ENCODE measurements around the gene PPP2CA. TPM values are rescaled to one million over a fixed set of nuclear protein-coding genes. Genes with fewer than 3 reads are reported as not detected.

The PPP2CA gene
- total and polyA plus RNA-seq, 10 of the 15 experiments (the other 5 are each of a cell fraction or from before 2014, with no cell fraction given), result 18.6 to 385 (median 134) TPM

DNA sequence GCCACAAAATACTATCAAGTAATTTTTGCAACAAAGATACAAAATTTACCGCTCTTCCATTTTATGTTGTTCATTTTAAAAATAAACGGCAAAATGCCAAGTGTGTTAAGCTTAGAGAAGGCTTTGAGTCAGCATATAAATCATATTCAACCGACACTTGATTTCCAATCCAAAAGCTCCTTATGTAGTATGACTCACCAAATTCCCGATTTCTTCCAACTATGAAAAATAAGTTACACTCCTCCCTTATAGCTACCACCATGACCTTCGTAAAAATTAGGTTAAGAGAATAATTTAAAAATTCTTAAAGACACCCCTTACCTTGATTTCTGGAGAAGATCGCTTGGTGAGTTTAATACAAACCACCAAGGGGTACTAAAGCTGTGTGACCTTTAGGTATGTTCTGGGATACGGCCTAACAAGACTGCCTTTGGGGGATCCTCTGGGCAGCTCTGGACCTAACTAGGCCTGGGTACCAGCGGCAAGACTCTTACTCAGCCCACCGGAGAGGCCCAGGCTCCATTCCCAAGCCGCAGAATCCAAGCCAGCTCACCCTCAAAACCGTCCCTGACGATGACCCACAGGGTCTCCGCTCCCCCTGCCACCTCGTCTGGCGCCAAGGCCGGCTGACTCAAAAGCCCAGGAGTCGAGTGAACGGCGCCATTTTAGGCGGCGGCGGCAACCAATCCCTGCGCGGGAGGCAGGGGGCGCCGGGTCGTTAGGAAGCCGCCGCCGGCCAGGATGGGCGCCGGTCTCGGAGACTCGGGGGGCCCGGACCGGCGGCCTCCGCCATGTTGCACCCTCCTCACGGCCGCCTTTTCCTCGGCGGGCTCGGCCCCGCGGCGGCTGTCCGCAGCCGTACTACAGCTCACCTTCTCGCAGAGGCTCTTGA, 739 bp downstream of the PPP2CA start (continued):
- TF ChIP-seq, protein P1, sequence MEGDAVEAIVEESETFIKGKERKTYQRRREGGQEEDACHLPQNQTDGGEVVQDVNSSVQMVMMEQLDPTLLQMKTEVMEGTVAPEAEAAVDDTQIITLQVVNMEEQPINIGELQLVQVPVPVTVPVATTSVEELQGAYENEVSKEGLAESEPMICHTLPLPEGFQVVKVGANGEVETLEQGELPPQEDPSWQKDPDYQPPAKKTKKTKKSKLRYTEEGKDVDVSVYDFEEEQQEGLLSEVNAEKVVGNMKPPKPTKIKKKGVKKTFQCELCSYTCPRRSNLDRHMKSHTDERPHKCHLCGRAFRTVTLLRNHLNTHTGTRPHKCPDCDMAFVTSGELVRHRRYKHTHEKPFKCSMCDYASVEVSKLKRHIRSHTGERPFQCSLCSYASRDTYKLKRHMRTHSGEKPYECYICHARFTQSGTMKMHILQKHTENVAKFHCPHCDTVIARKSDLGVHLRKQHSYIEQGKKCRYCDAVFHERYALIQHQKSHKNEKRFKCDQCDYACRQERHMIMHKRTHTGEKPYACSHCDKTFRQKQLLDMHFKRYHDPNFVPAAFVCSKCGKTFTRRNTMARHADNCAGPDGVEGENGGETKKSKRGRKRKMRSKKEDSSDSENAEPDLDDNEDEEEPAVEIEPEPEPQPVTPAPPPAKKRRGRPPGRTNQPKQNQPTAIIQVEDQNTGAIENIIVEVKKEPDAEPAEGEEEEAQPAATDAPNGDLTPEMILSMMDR (IDR thresholded peaks at IDR 0.05 in 2 of 3, conservative IDR thresholded peaks at IDR 0.05 in 1 of 3; ENCODE audit: control insufficient read depth in 2 of 3, extremely low read depth in 1 of 3, insufficient read depth in 1 of 3, low read depth in 3 of 3, low read length in 3 of 3), result 0 out of 6 replicates have a peak, but pooled peaks of 1 of the 3 experiments have one; percentile 12
- TF ChIP-seq MEF2A (IDR thresholded peaks at IDR 0.05; ENCODE audit: insufficient read depth, low read depth, low read length), result no peak
- TF ChIP-seq NR2C1 (IDR thresholded peaks at IDR 0.05), result peak; percentile 26; the same call in 1 of the 2 replicates
- peak; percentile 69; the same call in 1 of the 2 replicates for TF ChIP-seq TAF1 (IDR thresholded peaks at IDR 0.05; ENCODE audit: borderline replicate concordance, low read depth, low read length)
- TF ChIP-seq YY1 (IDR thresholded peaks at IDR 0.05; ENCODE audit: low read depth, low read length), result peak; percentile 96
- TF ChIP-seq LARP7 (IDR thresholded peaks at IDR 0.05), result no peak
- 0 out of 2 replicates have a peak, but pooled peaks have one; percentile 16 for TF ChIP-seq RFX5 (IDR thresholded peaks at IDR 0.05; ENCODE audit: low read depth, low read length)
- TF ChIP-seq, protein P2, sequence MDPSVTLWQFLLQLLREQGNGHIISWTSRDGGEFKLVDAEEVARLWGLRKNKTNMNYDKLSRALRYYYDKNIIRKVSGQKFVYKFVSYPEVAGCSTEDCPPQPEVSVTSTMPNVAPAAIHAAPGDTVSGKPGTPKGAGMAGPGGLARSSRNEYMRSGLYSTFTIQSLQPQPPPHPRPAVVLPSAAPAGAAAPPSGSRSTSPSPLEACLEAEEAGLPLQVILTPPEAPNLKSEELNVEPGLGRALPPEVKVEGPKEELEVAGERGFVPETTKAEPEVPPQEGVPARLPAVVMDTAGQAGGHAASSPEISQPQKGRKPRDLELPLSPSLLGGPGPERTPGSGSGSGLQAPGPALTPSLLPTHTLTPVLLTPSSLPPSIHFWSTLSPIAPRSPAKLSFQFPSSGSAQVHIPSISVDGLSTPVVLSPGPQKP (IDR thresholded peaks at IDR 0.05; ENCODE audit: low read depth, low read length), result no peak
- no peak for TF ChIP-seq POLR2AphosphoS5 (IDR thresholded peaks at IDR 0.05; ENCODE audit: low read length)
- TF ChIP-seq CHD4 (IDR thresholded peaks at IDR 0.05), result no peak
- TF ChIP-seq POLR2A (IDR thresholded peaks at IDR 0.05; ENCODE audit: low read depth, low read length), result peak; percentile 71; the same call in 1 of the 2 replicates
- no peak for TF ChIP-seq SUZ12 (IDR thresholded peaks at IDR 0.05; ENCODE audit: unreplicated experiment)
- peak; percentile 9; the same call in 1 of the 2 replicates for TF ChIP-seq CREB1 (IDR thresholded peaks at IDR 0.05; ENCODE audit: low read depth)
- peak; percentile 41; the same call in 1 of the 2 replicates for TF ChIP-seq NFYB (IDR thresholded peaks at IDR 0.05; ENCODE audit: insufficient read depth, low read depth, low read length)
- TF ChIP-seq RUNX3 (IDR thresholded peaks at IDR 0.05; ENCODE audit: low read length), result peak; percentile 53
- peak; percentile 12 for TF ChIP-seq SP1 (IDR thresholded peaks at IDR 0.05; ENCODE audit: low read depth, low read length)
- no peak for TF ChIP-seq ATF7 (IDR thresholded peaks at IDR 0.05; ENCODE audit: low read depth)
- TF ChIP-seq BACH1 (IDR thresholded peaks at IDR 0.05; ENCODE audit: borderline replicate concordance), result no peak
- TF ChIP-seq CBX5 (IDR thresholded peaks at IDR 0.05; ENCODE audit: low read depth), result no peak
- TF ChIP-seq BCL11A (IDR thresholded peaks at IDR 0.05; ENCODE audit: low read depth, low read length), result no peak
- TF ChIP-seq, protein P3, sequence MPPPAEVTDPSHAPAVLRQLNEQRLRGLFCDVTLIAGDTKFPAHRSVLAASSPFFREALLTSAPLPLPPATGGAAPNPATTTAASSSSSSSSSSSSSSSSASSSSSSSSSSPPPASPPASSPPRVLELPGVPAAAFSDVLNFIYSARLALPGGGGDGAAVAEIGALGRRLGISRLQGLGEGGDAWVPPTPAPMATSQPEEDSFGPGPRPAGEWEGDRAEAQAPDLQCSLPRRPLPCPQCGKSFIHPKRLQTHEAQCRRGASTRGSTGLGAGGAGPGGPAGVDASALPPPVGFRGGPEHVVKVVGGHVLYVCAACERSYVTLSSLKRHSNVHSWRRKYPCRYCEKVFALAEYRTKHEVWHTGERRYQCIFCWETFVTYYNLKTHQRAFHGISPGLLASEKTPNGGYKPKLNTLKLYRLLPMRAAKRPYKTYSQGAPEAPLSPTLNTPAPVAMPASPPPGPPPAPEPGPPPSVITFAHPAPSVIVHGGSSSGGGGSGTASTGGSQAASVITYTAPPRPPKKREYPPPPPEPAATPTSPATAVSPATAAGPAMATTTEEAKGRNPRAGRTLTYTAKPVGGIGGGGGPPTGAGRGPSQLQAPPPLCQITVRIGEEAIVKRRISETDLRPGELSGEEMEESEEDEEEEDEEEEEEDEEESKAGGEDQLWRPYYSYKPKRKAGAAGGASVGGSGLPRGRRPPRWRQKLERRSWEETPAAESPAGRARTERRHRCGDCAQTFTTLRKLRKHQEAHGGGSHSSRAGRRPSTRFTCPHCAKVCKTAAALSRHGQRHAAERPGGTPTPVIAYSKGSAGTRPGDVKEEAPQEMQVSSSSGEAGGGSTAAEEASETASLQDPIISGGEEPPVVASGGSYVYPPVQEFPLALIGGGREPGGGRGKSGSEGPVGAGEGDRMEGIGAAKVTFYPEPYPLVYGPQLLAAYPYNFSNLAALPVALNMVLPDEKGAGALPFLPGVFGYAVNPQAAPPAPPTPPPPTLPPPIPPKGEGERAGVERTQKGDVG (CRISPR knock-in tag; IDR thresholded peaks at IDR 0.05), result no peak
- TF ChIP-seq CBFB (IDR thresholded peaks at IDR 0.05; ENCODE audit: low read depth), result 0 out of 2 replicates have a peak, but pooled peaks have one; percentile 11
- no peak for TF ChIP-seq NRF1 (conservative IDR thresholded peaks at IDR 0.05; ENCODE audit: low read depth, low read length)
- peak; percentile 1 for TF ChIP-seq MEF2B (IDR thresholded peaks at IDR 0.05; ENCODE audit: partially characterized antibody, poor library complexity, severe bottlenecking)
- 0 out of 2 replicates have a peak, but pooled peaks have one; percentile 41 for TF ChIP-seq RB1 (IDR thresholded peaks at IDR 0.05; ENCODE audit: borderline replicate concordance)

Data from GM12878 (cell line).